Stomach (tissue), 9 donors: ENCODE measurements around the gene SUMO3. TPM values are rescaled to one million over a fixed set of nuclear protein-coding genes. Genes with fewer than 3 reads are reported as not detected.

Source experiments
- DNase-seq, 2 donors: peaks; one replicate each; pipeline versions ENCODE4 v3.0.0 to v3.0.0-alpha.2; 2013 to 2019
- H3K27ac ChIP-seq, 5 donors: fragments of 200-600 bp in 4 of 5; sonication (generic) in 4 of 5; one replicate each; pipeline ENCODE4 v1.5.1; 2013 to 2019; ENCODE audit warnings: mild to moderate bottlenecking in 1 of 5, moderate library complexity in 1 of 5
- H3K27me3 ChIP-seq, 3 donors: fragments of 200-600 bp; sonication (generic); one replicate each; pipeline ENCODE4 v1.5.1; 2017 to 2019; ENCODE audit warnings: mixed run types in 1 of 3
- H3K36me3 ChIP-seq, 4 donors: fragments of 200-600 bp; sonication (generic); 1 replicate in 3 of 4; 2 replicates in 1 of 4; pipeline ENCODE4 v1.5.1; 2016 to 2019
- H3K4me1 ChIP-seq, 4 donors: fragments of 200-600 bp; sonication (generic); one replicate each; pipeline ENCODE4 v1.5.1; 2016 to 2019
- H3K4me3 ChIP-seq, 4 donors: fragments of 200-600 bp; sonication (generic) in 3 of 4; one replicate each; pipeline ENCODE4 v1.5.1; 2016 to 2019; ENCODE audit warnings: mild to moderate bottlenecking in 1 of 4
- H3K9me3 ChIP-seq, 4 donors: fragments of 200-600 bp; sonication (generic); one replicate each; pipeline ENCODE4 v1.5.1; 2016 to 2019
- EP300 ChIP-seq: sonication (generic); formaldehyde crosslinking; IDR thresholded peaks from one replicate; pipeline ENCODE4 v1.6.1; 2017; ENCODE audit warnings: antibody characterized with exemption
- POLR2A ChIP-seq, 4 donors: fragments of 450-650 bp; IDR thresholded peaks; one replicate each; pipeline ENCODE4 v1.6.1; 2016; ENCODE audit warnings: antibody characterized with exemption in 4 of 4, control low read depth in 2 of 4, mild to moderate bottlenecking in 1 of 4, moderate library complexity in 1 of 4
- POLR2AphosphoS5 ChIP-seq, 3 donors: sonication (generic); formaldehyde crosslinking; IDR thresholded peaks; one replicate each; pipeline ENCODE4 v1.6.1; 2016; ENCODE audit warnings: antibody characterized with exemption in 3 of 3
- WGBS, 5 donors: extraction: QIAGEN DNeasy Blood & Tissue Kit in 3 of 5; methylation state at CpG; one replicate each; pipeline versions ENCODE4 v1.1.5 to v1.1.7; 2013 to 2018; 5-methylcytosine and 5-hydroxymethylcytosine counted together
- intact Hi-C: fragments of 100-400 bp; cut with DNase I; formaldehyde crosslinking; loops from one replicate; pipeline ENCODE4 v1.15.1; 2023; ENCODE audit warnings: low total_unique reads
- polyA plus RNA-seq, 3 donors: library from polyadenylated mRNA; stranded (reverse); fragments of 200-250 nt; gene quantifications; one replicate each; pipeline ENCODE4 v1.2.3, GENCODE V29; 2013
- total RNA-seq, 5 donors: library from RNA; depleted of rRNA; stranded (reverse); fragments of >200 nt; gene quantifications; one replicate each; pipeline versions ENCODE4 v1.1.0 to v1.2.3, GENCODE V29; 2014 to 2016
- TF ChIP-seq, protein P1 (sequence below), 7 experiments: fragments of 450-650 bp in 4 of 7; fragments of 200-600 bp in 3 of 7; sonication (generic) in 3 of 7; IDR thresholded peaks; one replicate each; pipeline ENCODE4 v1.5.1; 2016 to 2019; ENCODE audit warnings: antibody characterized with exemption in 7 of 7, control low read depth in 2 of 7, mild to moderate bottlenecking in 1 of 7
- donor health status: healthy with polysubstance abuse.
- donor health status: Bipolar disorder and iron deficiency.
- donor health status: healthy.

Gene SUMO3
- total and polyA plus RNA-seq, 8 donors, result 29.5 to 95.9 (median 55.8) TPM

DNA sequence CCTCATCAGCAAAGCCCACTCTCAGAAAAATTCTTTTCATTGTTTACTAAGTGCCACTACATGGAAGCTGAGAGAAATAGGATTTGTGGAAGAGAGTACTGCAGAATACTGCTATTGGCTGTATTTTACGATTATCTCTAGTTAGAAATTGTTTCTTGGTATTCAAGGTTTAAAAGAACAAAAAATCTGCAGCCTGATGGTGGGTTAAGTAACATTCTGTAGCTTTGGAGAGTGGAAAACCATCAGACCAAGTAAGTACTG lies 28.3 kb upstream of the SUMO3 start:
- intact Hi-C loops, result no loop called here
- 12 to 23% (median 22%) methylated on average over 1 of the region's 1 CpG for WGBS, 5 donors
- TF ChIP-seq POLR2AphosphoS5 (IDR thresholded peaks at IDR 0.05) (no peak), POLR2A (IDR thresholded peaks at IDR 0.05) (no peak), EP300 (no peak)
- TF ChIP-seq, protein P1, sequence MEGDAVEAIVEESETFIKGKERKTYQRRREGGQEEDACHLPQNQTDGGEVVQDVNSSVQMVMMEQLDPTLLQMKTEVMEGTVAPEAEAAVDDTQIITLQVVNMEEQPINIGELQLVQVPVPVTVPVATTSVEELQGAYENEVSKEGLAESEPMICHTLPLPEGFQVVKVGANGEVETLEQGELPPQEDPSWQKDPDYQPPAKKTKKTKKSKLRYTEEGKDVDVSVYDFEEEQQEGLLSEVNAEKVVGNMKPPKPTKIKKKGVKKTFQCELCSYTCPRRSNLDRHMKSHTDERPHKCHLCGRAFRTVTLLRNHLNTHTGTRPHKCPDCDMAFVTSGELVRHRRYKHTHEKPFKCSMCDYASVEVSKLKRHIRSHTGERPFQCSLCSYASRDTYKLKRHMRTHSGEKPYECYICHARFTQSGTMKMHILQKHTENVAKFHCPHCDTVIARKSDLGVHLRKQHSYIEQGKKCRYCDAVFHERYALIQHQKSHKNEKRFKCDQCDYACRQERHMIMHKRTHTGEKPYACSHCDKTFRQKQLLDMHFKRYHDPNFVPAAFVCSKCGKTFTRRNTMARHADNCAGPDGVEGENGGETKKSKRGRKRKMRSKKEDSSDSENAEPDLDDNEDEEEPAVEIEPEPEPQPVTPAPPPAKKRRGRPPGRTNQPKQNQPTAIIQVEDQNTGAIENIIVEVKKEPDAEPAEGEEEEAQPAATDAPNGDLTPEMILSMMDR (IDR thresholded peaks at IDR 0.05), result no peak

DNA sequence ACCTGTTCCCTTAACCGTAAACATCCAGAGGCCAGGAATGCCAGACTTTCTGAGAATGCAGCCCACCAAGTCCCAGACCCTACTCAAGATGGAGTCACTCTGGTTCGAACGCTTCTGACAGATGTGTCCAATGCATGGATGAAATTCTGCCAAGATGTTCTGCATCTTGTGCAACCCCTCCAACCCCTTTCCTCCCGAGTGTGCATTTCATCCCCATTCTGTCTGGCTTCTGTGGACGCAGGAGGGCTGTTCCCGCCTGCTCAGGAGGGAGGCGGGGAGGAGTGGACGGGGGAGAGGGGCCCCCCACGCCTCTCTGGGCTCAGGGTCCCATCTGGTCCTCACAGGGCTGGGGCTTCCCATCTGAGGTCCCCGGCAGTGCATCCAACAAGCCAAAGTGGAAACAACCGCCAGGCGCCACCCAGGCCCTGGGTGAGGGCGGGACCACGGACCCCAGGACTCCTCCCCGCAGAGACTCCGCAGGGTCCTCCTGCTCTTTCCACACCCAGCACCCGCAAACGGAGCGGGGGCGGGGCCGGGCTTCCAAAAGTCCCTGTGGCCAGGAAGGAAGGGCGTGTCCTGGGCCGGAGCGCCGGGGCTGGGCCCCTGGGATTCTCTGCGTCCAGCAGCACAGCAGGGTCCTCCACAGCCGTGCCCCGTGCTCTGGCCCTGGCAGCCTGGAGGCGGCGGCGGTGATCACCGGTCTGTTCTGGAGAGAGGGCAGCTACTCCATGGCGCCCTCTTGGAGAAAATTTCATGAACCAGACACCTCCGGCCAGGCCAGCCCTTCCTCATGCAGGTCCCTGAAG lies 27.8 kb upstream of the SUMO3 start:
- Histone ChIP-seq H3K4me1 (peaks cover 19 to 24% (median 23%) of the 10 kb centered on the region in 4 donors), H3K36me3 (peaks cover 18 to 30% (median 28%) of the 10 kb centered on the region in 4 donors), H3K27ac (peak overlapping the region in 3 of 5 donors; percentile 12 to 59 (median 24)), H3K27me3 (peaks cover 0 to 32% (median 3%) of the 10 kb centered on the region in 3 donors), H3K9me3 (no peaks in the 10 kb centered on the region), H3K4me3 (peak overlapping the region; percentile 29 to 44 (median 36))
- 2 to 8% (median 4%) methylated on average over 14 to 34 of the region's 34 CpGs for WGBS, 5 donors
- peak; percentile 65 to 84 for DNase-seq
- TF ChIP-seq EP300, result no peak
- TF ChIP-seq POLR2AphosphoS5 (IDR thresholded peaks at IDR 0.05), result peak in 1 of 3 donors; percentile 32
- TF ChIP-seq POLR2A (IDR thresholded peaks at IDR 0.05), result no peak
- intact Hi-C loops, result no loop called here

More for the DNA sequence above, 28.3 kb upstream of the SUMO3 start:
- Histone ChIP-seq H3K4me1 (peaks cover 19 to 24% (median 23%) of the 10 kb centered on the region in 4 donors), H3K4me3 (peak overlapping the region; percentile 29 to 44 (median 36)), H3K9me3 (no peaks in the 10 kb centered on the region), H3K27me3 (peaks cover 0 to 27% (median 3%) of the 10 kb centered on the region in 3 donors), H3K27ac (peak overlapping the region in 3 of 5 donors; percentile 12 to 59 (median 24)), H3K36me3 (peaks cover 23 to 36% (median 33%) of the 10 kb centered on the region in 4 donors)
- no peak for DNase-seq

DNA sequence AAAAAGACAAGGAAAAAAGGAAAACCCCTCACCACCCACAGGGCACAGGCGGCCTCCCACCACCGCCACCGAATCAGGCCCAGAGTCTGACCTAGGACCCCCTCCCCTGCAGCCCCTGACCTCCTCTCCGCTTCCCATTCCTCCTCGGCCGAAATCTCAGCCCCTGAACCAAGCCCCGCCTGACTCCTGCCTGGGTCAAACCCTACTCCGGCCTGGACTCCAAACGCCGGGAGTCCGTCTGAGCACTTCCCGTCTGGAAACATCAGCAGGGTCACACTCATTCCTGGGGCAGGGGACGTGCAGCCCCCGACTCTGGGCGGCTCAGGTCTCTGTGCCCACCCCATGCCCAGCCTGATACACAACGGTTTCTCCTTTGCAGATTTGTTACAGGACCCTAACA lies 26.4 kb upstream of the SUMO3 start:
- intact Hi-C loops, result no loop called here
- Histone ChIP-seq H3K4me3 (no peak overlapping the region), H3K27ac (no peak overlapping the region), H3K4me1 (peaks cover 19 to 24% (median 23%) of the 10 kb centered on the region in 4 donors), H3K9me3 (no peaks in the 10 kb centered on the region), H3K36me3 (peaks cover 4 to 17% (median 14%) of the 10 kb centered on the region in 4 donors), H3K27me3 (peaks cover 0 to 35% (median 3%) of the 10 kb centered on the region in 3 donors)
- TF ChIP-seq, protein P1 (IDR thresholded peaks at IDR 0.05), result no peak
- TF ChIP-seq POLR2A (IDR thresholded peaks at IDR 0.05), result no peak
- no peak for TF ChIP-seq POLR2AphosphoS5 (IDR thresholded peaks at IDR 0.05)
- WGBS, 5 donors, result 56 to 67% (median 66%) methylated on average over 16 of the region's 16 CpGs
- DNase-seq, result no peak

DNA sequence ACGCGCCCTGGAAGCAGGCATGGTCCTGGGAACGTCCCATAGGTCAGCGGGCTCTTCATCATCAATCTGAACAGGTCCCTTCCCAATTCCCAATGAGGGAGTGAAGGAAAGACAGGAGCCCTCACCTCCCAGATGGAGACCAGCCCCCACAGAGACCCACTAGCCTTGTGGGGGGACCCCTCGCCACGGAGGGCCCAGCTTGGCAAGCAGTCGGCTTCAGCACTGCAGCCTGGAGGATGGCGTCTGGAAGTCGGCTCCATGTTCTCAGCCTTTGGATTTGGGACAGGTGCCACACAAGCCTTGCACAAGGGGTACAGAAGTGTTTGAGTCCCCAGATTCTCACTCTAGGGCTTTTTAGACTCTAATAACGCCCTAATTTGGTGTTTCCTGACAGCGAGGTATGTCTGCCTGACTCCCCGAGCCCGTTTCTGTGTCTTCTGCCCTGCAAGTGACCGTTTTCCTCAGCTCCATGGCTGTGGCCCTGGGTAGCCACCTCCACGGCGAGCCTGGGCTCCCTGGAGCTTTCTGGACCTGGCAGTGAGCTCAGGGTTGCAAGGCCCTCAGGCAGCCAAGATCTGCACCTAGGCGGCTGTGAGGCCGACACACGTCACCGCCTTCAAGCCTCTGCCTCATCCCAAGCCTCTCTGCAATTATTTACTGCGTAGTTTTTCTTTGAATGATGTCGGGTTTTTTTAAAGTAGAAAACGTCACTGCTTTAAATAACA lies 25.0 kb upstream of the SUMO3 start:
- no peak for DNase-seq
- Histone ChIP-seq H3K27me3 (peaks cover 0 to 35% (median 3%) of the 10 kb centered on the region in 3 donors), H3K9me3 (no peaks in the 10 kb centered on the region), H3K4me3 (no peak overlapping the region), H3K36me3 (peaks cover 0 to 3% (median under 1%) of the 10 kb centered on the region in 4 donors), H3K27ac (no peak overlapping the region), H3K4me1 (peaks cover 19 to 25% (median 24%) of the 10 kb centered on the region in 4 donors)
- intact Hi-C loops, result no loop called here
- TF ChIP-seq, protein P1 (IDR thresholded peaks at IDR 0.05), result no peak
- TF ChIP-seq POLR2AphosphoS5 (IDR thresholded peaks at IDR 0.05), result no peak
- TF ChIP-seq EP300, result no peak
- no peak for TF ChIP-seq POLR2A (IDR thresholded peaks at IDR 0.05)
- 80 to 88% (median 86%) methylated on average over 20 to 23 of the region's 23 CpGs for WGBS, 5 donors
